SIG-M5 (cell line): ENCODE results near the gene CTF1.
"Not testable (repeated sequence)": the region's sequence is repeated elsewhere in the genome, so short reads cannot be mapped to it uniquely, and the experiment has no call there.

Experiments
- DNase-seq: peaks from one replicate; lab custom pipeline; 2025; lab: John Stamatoyannopoulos, UW

Gene CTF1

GRCh38 chr16:30887927-30888326 lies 8.5 kb upstream of the CTF1 start:
- no peak for DNase-seq

- no peak for DNase-seq
Measured at GRCh38 chr16:30888856-30889499, 7.4 kb upstream of the CTF1 start.

GRCh38 chr16:30889721-30890120 lies 6.7 kb upstream of the CTF1 start:
- DNase-seq = no peak

- DNase-seq = not testable (repeated sequence)
Measured at GRCh38 chr16:30891043-30891823, 5.2 kb upstream of the CTF1 start.

- no peak for DNase-seq
Measured at GRCh38 chr16:30892670-30893416, 3.6 kb upstream of the CTF1 start.

- DNase-seq = no peak
Measured at GRCh38 chr16:30893417-30893743, 3.0 kb upstream of the CTF1 start.

- no peak for DNase-seq
Measured at GRCh38 chr16:30893744-30894539, 2.5 kb upstream of the CTF1 start, which contains the start of gene BCL7C. Gene BCL7C, minus strand, starts transcription at chr16:30894077. Its CDS starts 133 bp downstream, at chr16:30893944.

GRCh38 chr16:30894540-30895368 lies 1.7 kb upstream of the CTF1 start:
- DNase-seq = no peak

- DNase-seq = no peak
Measured at GRCh38 chr16:30895627-30896260, 670 bp upstream of the CTF1 start.

- DNase-seq = no peak
Measured at GRCh38 chr16:30896889-30897733, 697 bp downstream of the CTF1 start.

- no peak for DNase-seq
Measured at GRCh38 chr16:30899794-30900193, 3.4 kb downstream of the CTF1 start.

GRCh38 chr16:30900588-30900987 lies 4.2 kb downstream of the CTF1 start:
- no peak for DNase-seq

GRCh38 chr16:30901201-30902028 lies 5.0 kb downstream of the CTF1 start:
- DNase-seq = no peak

GRCh38 chr16:30902029-30902972 lies 5.9 kb downstream of the CTF1 start:
- DNase-seq = no peak

- DNase-seq = no peak
Measured at GRCh38 chr16:30903002-30903401, 6.6 kb downstream of the CTF1 start.

GRCh38 chr16:30903596-30903995 lies 7.2 kb downstream of the CTF1 start:
- DNase-seq = peak; percentile 77

GRCh38 chr16:30904114-30904780 lies 7.8 kb downstream of the CTF1 start:
- DNase-seq = no peak
